H9 (cell line): ENCODE data around the gene CASK. TPM values are rescaled to one million over a fixed set of nuclear protein-coding genes. Genes with fewer than 3 reads are reported as not detected.

ENCODE experiments used
- DNase-seq: peaks from one replicate; pipeline ENCODE4 v3.0.0-alpha.2; 2017
- H2AFZ ChIP-seq: one replicate; pipeline ENCODE4 v1.6.1; 2013; ENCODE audit warnings: mild to moderate bottlenecking, low read length, control low read depth, moderate library complexity
- H2AK5ac ChIP-seq: 2 replicates; pipeline ENCODE4 v1.6.1; 2013; ENCODE audit warnings: low read length, control low read depth, mixed read lengths; ENCODE audit not compliant: insufficient read length
- H2BK120ac ChIP-seq: one replicate; pipeline ENCODE4 v1.6.1; 2013; ENCODE audit warnings: low read depth, mild to moderate bottlenecking, low read length, control low read depth, inconsistent platforms; ENCODE audit not compliant: poor library complexity, severe bottlenecking
- H2BK12ac ChIP-seq: 2 replicates; pipeline ENCODE4 v1.6.1; 2013; ENCODE audit warnings: low read length, control low read depth, mixed read lengths, low read depth; ENCODE audit not compliant: insufficient read length
- H2BK15ac ChIP-seq: 2 replicates; pipeline ENCODE4 v1.6.1; 2013; ENCODE audit warnings: low read depth, low read length, control low read depth
- H2BK20ac ChIP-seq: one replicate; pipeline ENCODE4 v1.6.1; 2013; ENCODE audit warnings: low read depth, mild to moderate bottlenecking, low read length, control low read depth, inconsistent platforms; ENCODE audit not compliant: poor library complexity, severe bottlenecking
- H2BK5ac ChIP-seq: 2 replicates; pipeline ENCODE4 v1.6.1; 2013; ENCODE audit warnings: low read length, control low read depth, mixed read lengths; ENCODE audit not compliant: insufficient read length
- H3K14ac ChIP-seq: 2 replicates; pipeline ENCODE4 v1.6.1; 2013; ENCODE audit warnings: low read length, control low read depth; ENCODE audit not compliant: insufficient read depth
- H3K18ac ChIP-seq: 2 replicates; pipeline ENCODE4 v1.6.1; 2013; ENCODE audit warnings: low read depth, mild to moderate bottlenecking, mixed read lengths, low read length, control low read depth; ENCODE audit not compliant: insufficient read length
- H3K23ac ChIP-seq: 2 replicates; pipeline ENCODE4 v1.6.1; 2013; ENCODE audit warnings: low read length, control low read depth, mixed read lengths, low read depth; ENCODE audit not compliant: insufficient read length
- H3K23me2 ChIP-seq: 2 replicates; pipeline ENCODE4 v1.6.1; 2013; ENCODE audit warnings: low read depth, mild to moderate bottlenecking, mixed read lengths, low read length, control low read depth; ENCODE audit not compliant: insufficient read length, poor library complexity, severe bottlenecking
- H3K27ac ChIP-seq: 2 replicates; pipeline ENCODE4 v1.5.1; 2013; ENCODE audit warnings: low read length, control low read depth, mixed read lengths, low read depth; ENCODE audit not compliant: insufficient read length
- H3K27me3 ChIP-seq: 2 replicates; pipeline ENCODE4 v1.6.1; 2013; ENCODE audit warnings: low read length, control low read depth, inconsistent platforms; ENCODE audit not compliant: insufficient read depth
- H3K4ac ChIP-seq: 2 replicates; pipeline ENCODE4 v1.6.1; 2013; ENCODE audit warnings: low read depth, mild to moderate bottlenecking, control low read depth, inconsistent platforms, low read length, moderate library complexity
- H3K4me1 ChIP-seq: 2 replicates; pipeline ENCODE4 v1.6.1; 2013; ENCODE audit warnings: low read length, control low read depth, inconsistent platforms; ENCODE audit not compliant: insufficient read depth
- H3K4me2 ChIP-seq: 2 replicates; pipeline ENCODE4 v1.6.1; 2013; ENCODE audit warnings: low read length, control low read depth, mixed read lengths; ENCODE audit not compliant: insufficient read length, insufficient read depth
- H3K56ac ChIP-seq: 2 replicates; pipeline ENCODE4 v1.6.1; 2013; ENCODE audit warnings: low read depth, mild to moderate bottlenecking, mixed read lengths, low read length, control low read depth; ENCODE audit not compliant: insufficient read length
- H3K79me1 ChIP-seq: 2 replicates; pipeline ENCODE4 v1.6.1; 2013; ENCODE audit warnings: low read depth, mild to moderate bottlenecking, moderate library complexity, low read length, control low read depth, inconsistent platforms; ENCODE audit not compliant: insufficient read depth, poor library complexity, severe bottlenecking
- H3K79me2 ChIP-seq: 2 replicates; pipeline ENCODE4 v1.6.1; 2013; ENCODE audit warnings: low read length, control low read depth, inconsistent platforms; ENCODE audit not compliant: insufficient read depth
- H3K9ac ChIP-seq: 2 replicates; pipeline ENCODE4 v1.6.1; 2013; ENCODE audit warnings: low read length, control low read depth, mixed read lengths; ENCODE audit not compliant: insufficient read length; ENCODE audit errors: extremely low read depth
- H3K9me3 ChIP-seq: one replicate; pipeline ENCODE4 v1.6.1; 2013; ENCODE audit warnings: low read depth, low read length, inconsistent platforms; ENCODE audit not compliant: control insufficient read depth
- H3T11ph ChIP-seq: one replicate; pipeline ENCODE4 v1.6.1; 2013; ENCODE audit warnings: mild to moderate bottlenecking, low read length, control low read depth, inconsistent platforms
- H4K20me1 ChIP-seq: one replicate; pipeline ENCODE4 v1.6.1; 2013; ENCODE audit not compliant: control insufficient read depth, insufficient read length, insufficient read depth
- H4K5ac ChIP-seq: 2 replicates; pipeline ENCODE4 v1.6.1; 2013; ENCODE audit warnings: low read depth, mild to moderate bottlenecking, mixed read lengths, low read length, control low read depth; ENCODE audit not compliant: insufficient read length
- H4K8ac ChIP-seq: replicated peaks from 2 replicates; pipeline ENCODE4 v1.6.1; 2013; ENCODE audit warnings: low read length, control low read depth, mixed read lengths, low read depth; ENCODE audit not compliant: insufficient read length
- H4K91ac ChIP-seq: 2 replicates; pipeline ENCODE4 v1.6.1; 2013; ENCODE audit warnings: low read depth, mild to moderate bottlenecking, moderate library complexity, mixed read lengths, low read length, control low read depth; ENCODE audit not compliant: insufficient read length
- H3K27ac Mint-ChIP-seq, 3 experiments: 2 replicates in 2 of 3; 3 replicates in 1 of 3; pipeline ENCODE4 v1.8.0; 2020 to 2021; ENCODE audit warnings: mixed read lengths in 3 of 3, mild to moderate bottlenecking in 1 of 3, moderate library complexity in 1 of 3
- H3K27me3 Mint-ChIP-seq: 2 replicates; pipeline ENCODE4 v1.8.0; 2021; ENCODE audit warnings: low read depth, mild to moderate bottlenecking, moderate library complexity, mixed read lengths
- H3K36me3 Mint-ChIP-seq, 3 experiments: 2 replicates in 2 of 3; 3 replicates in 1 of 3; pipeline ENCODE4 v1.8.0; 2020 to 2021; ENCODE audit warnings: low read depth in 3 of 3, mixed read lengths in 3 of 3; ENCODE audit not compliant: insufficient read depth in 1 of 3
- H3K4me1 Mint-ChIP-seq, 2 experiments: 2 replicates each; pipeline ENCODE4 v1.8.0; 2020; ENCODE audit warnings: mixed read lengths in 2 of 2
- H3K4me3 Mint-ChIP-seq, 2 experiments: 2 replicates in 1 of 2; 3 replicates in 1 of 2; pipeline ENCODE4 v1.8.0; 2020 to 2021; ENCODE audit warnings: mild to moderate bottlenecking in 2 of 2, mixed read lengths in 2 of 2, moderate library complexity in 1 of 2
- H3K9me3 Mint-ChIP-seq, 2 experiments: 2 replicates in 1 of 2; 3 replicates in 1 of 2; pipeline ENCODE4 v1.8.0; 2020; ENCODE audit warnings: mild to moderate bottlenecking in 2 of 2, mixed read lengths in 2 of 2, moderate library complexity in 1 of 2
- CTCF ChIP-seq: fragments of 200-600 bp; sonication (generic); conservative IDR thresholded peaks from 3 replicates; pipeline ENCODE4 v1.8.0; 2021; ENCODE audit warnings: antibody characterized with exemption, mild to moderate bottlenecking
- WGBS: extraction: QIAGEN DNeasy Blood & Tissue Kit; methylation state at CpG from one replicate; pipeline ENCODE4 v1.1.7; 2013; ENCODE audit warnings: missing lambda C conversion rate, low lambda C conversion rate, mixed read lengths; ENCODE audit not compliant: insufficient read length; ENCODE audit errors: extremely low coverage; 5-methylcytosine and 5-hydroxymethylcytosine counted together
- total RNA-seq: library from RNA; stranded (reverse); gene quantifications from 2 replicates; pipeline ENCODE4 v1.2.1, GENCODE V29; 2021

Gene CASK
- total RNA-seq, 1 experiment from 2014 or later = 44.1 TPM

- no peak for DNase-seq
- H3K4me1 Mint-ChIP-seq = peaks cover 8 to 15% of the 10 kb centered on the region in 2 experiments
- H3K79me2 ChIP-seq = peaks cover 8% of the 10 kb centered on the region; the same call in 1 of the 2 replicates
Measured at GRCh38 chrX:41799661-41800060, 123.7 kb downstream of the CASK start.

More at GRCh38 chrX:41799661-41800060, 123.7 kb downstream of the CASK start:
- Histone ChIP-seq H3K9me3 (peaks cover 9% of the 10 kb centered on the region), H3K4me1 (peaks cover 4% of the 10 kb centered on the region), H3K79me1 (peaks cover 4% of the 10 kb centered on the region), H3K18ac (no peak overlapping the region), H3K27me3 (no peaks in the 10 kb centered on the region), H2AFZ (no peak overlapping the region), H4K20me1 (no peaks in the 10 kb centered on the region), H4K8ac (no peak overlapping the region), H3K14ac (no peak overlapping the region), H4K5ac (no peak overlapping the region), H2AK5ac (no peak overlapping the region), H2BK120ac (no peak overlapping the region), H3K23ac (no peak overlapping the region), H4K91ac (no peak overlapping the region), H3K27ac (no peak overlapping the region), H3T11ph (no peak overlapping the region), H3K4me2 (no peak overlapping the region), H3K56ac (no peak overlapping the region), H3K23me2 (no peaks in the 10 kb centered on the region), H3K9ac (no peak overlapping the region), H2BK5ac (no peak overlapping the region), H2BK15ac (no peak overlapping the region), H3K4ac (no peak overlapping the region), H2BK20ac (no peak overlapping the region), H2BK12ac (no peak overlapping the region)
- H3K27me3 Mint-ChIP-seq = no peaks in the 10 kb centered on the region
- WGBS = no CpG with 5 or more reads among the region's 6 CpGs
- no peak for TF ChIP-seq CTCF
- peaks cover 46 to 51% of the 10 kb centered on the region in 2 experiments for H3K9me3 Mint-ChIP-seq
- no peak overlapping the region for H3K4me3 Mint-ChIP-seq
- peaks cover 19 to 24% (median 22%) of the 10 kb centered on the region in 3 experiments for H3K36me3 Mint-ChIP-seq
- no peak overlapping the region for H3K27ac Mint-ChIP-seq
